GM18868 (cell line): ENCODE measurements around the gene PLXNA2.

ENCODE experiments used
- ATAC-seq: cut with Tn5 transposase; IDR thresholded peaks from one replicate; pipeline ENCODE4 v1.9.1; 2021; ENCODE audit warnings: mild to moderate bottlenecking, moderate library complexity; ENCODE audit not compliant: unreplicated experiment

PLXNA2 gene

GRCh38 chr1:208207388-208208131 is 36.6 kb downstream of the PLXNA2 start:
- ATAC-seq, result no peak

- ATAC-seq, result no peak
Measured at GRCh38 chr1:208206092-208206698, 38.0 kb downstream of the PLXNA2 start.

- no peak for ATAC-seq
Measured at GRCh38 chr1:208205216-208206013, 38.8 kb downstream of the PLXNA2 start.

GRCh38 chr1:208204779-208205178 is 39.4 kb downstream of the PLXNA2 start:
- peak; percentile 62 for ATAC-seq

- ATAC-seq, result no peak
Measured at GRCh38 chr1:208203848-208204609, 40.2 kb downstream of the PLXNA2 start.

GRCh38 chr1:208203127-208203847 is 40.9 kb downstream of the PLXNA2 start:
- ATAC-seq, result no peak

- no peak for ATAC-seq
Measured at GRCh38 chr1:208202333-208202995, 41.7 kb downstream of the PLXNA2 start.

- ATAC-seq, result no peak
Measured at GRCh38 chr1:208201229-208201628, 43.0 kb downstream of the PLXNA2 start.

GRCh38 chr1:208200116-208200515 is 44.1 kb downstream of the PLXNA2 start:
- ATAC-seq, result no peak

GRCh38 chr1:208198236-208198635 is 45.9 kb downstream of the PLXNA2 start:
- no peak for ATAC-seq

- no peak for ATAC-seq
Measured at GRCh38 chr1:208194944-208195343, 49.2 kb downstream of the PLXNA2 start.

- ATAC-seq, result no peak
Measured at GRCh38 chr1:208192995-208193394, 51.2 kb downstream of the PLXNA2 start.

- no peak for ATAC-seq
Measured at GRCh38 chr1:208190784-208191183, 53.4 kb downstream of the PLXNA2 start.

GRCh38 chr1:208189716-208190115 is 54.5 kb downstream of the PLXNA2 start:
- no peak for ATAC-seq

GRCh38 chr1:208189183-208189582 is 55.0 kb downstream of the PLXNA2 start:
- ATAC-seq, result peak; percentile 81

- ATAC-seq, result no peak
Measured at GRCh38 chr1:208188607-208189006, 55.6 kb downstream of the PLXNA2 start.

GRCh38 chr1:208187499-208188041 is 56.6 kb downstream of the PLXNA2 start:
- peak; percentile 66 for ATAC-seq

GRCh38 chr1:208185801-208186231 is 58.4 kb downstream of the PLXNA2 start:
- ATAC-seq, result no peak

GRCh38 chr1:208184966-208185654 is 59.1 kb downstream of the PLXNA2 start:
- no peak for ATAC-seq
